Neural progenitor cell (in vitro differentiated cells): ENCODE data around the gene TPCN2.

Experiments used
- CTCF ChIP-seq: fragments of 200-600 bp; sonication (generic); IDR thresholded peaks from 2 replicates; pipeline ENCODE4 v1.5.1; 2017; ENCODE audit warnings: antibody characterized with exemption, mild to moderate bottlenecking
- EZH2 ChIP-seq: fragments of 200-600 bp; sonication (generic); IDR thresholded peaks from 2 replicates; pipeline ENCODE4 v1.6.1; 2017; ENCODE audit warnings: antibody characterized with exemption, mild to moderate bottlenecking, moderate library complexity
- EZH2phosphoT487 ChIP-seq: fragments of 200-600 bp; sonication (generic); IDR thresholded peaks from 2 replicates; pipeline ENCODE4 v1.6.1; 2017; ENCODE audit warnings: antibody characterized with exemption

GRCh38 chr11:69030301-69030700, 18.4 kb upstream of the TPCN2 start:
- no peak for TF ChIP-seq CTCF
- TF ChIP-seq EZH2, result no peak
- no peak for TF ChIP-seq EZH2phosphoT487
